Lung (tissue), 12 donors: ENCODE results near the gene YIPF4. TPM values are rescaled to one million over a fixed set of nuclear protein-coding genes. Genes with fewer than 3 reads are reported as not detected.
"Not testable (repeated sequence)": the region's sequence is repeated elsewhere in the genome, so short reads cannot be mapped to it uniquely, and the experiment has no call there.

ENCODE experiments used
- ATAC-seq: fragments of 200-7000 bp; cut with Tn5 transposase; one replicate; pipeline ENCODE4 v1.9.1; 2020; ENCODE audit warnings: moderate number of reproducible peaks; ENCODE audit not compliant: insufficient read depth, low FRiP score
- DNase-seq, 3 donors: peaks; one replicate each; pipeline ENCODE4 v3.0.0-alpha.2; 2013 to 2017
- H3K27ac ChIP-seq, 2 donors: one replicate each; pipeline ENCODE4 v1.5.1; 2013; ENCODE audit warnings: mild to moderate bottlenecking in 2 of 2, moderate library complexity in 2 of 2, control low read depth in 1 of 2, inconsistent platforms in 1 of 2, low read depth in 1 of 2, low read length in 1 of 2
- H3K27me3 ChIP-seq, 3 donors: one replicate each; pipeline ENCODE4 v1.5.1; 2013; ENCODE audit warnings: low read length in 2 of 3; ENCODE audit not compliant: control insufficient read depth in 3 of 3, insufficient read depth in 3 of 3
- H3K36me3 ChIP-seq, 4 donors: one replicate each; pipeline ENCODE4 v1.5.1; 2013; ENCODE audit warnings: low read length in 4 of 4, mild to moderate bottlenecking in 1 of 4, moderate library complexity in 1 of 4; ENCODE audit not compliant: control insufficient read depth in 4 of 4, insufficient read depth in 4 of 4
- H3K4me1 ChIP-seq, 5 donors: one replicate each; pipeline ENCODE4 v1.5.1; 2013; ENCODE audit warnings: low read length in 5 of 5, mild to moderate bottlenecking in 2 of 5, moderate library complexity in 1 of 5; ENCODE audit not compliant: control insufficient read depth in 5 of 5, insufficient read depth in 5 of 5
- H3K4me3 ChIP-seq: one replicate; pipeline ENCODE4 v1.5.1; 2013; ENCODE audit warnings: mild to moderate bottlenecking, control low read depth, moderate library complexity
- H3K9ac ChIP-seq, 2 donors: one replicate each; pipeline ENCODE4 v1.5.1; 2013; ENCODE audit warnings: low read length in 2 of 2, control low read depth in 1 of 2; ENCODE audit not compliant: insufficient read depth in 1 of 2
- H3K9me3 ChIP-seq, 4 donors: one replicate each; pipeline ENCODE4 v1.5.1; 2013; ENCODE audit warnings: low read length in 3 of 4, mild to moderate bottlenecking in 1 of 4, moderate library complexity in 1 of 4; ENCODE audit not compliant: control insufficient read depth in 4 of 4, insufficient read depth in 3 of 4
- CTCF ChIP-seq: IDR thresholded peaks from 2 replicates; pipeline ENCODE4 v1.5.1; 2012; ENCODE audit warnings: mild to moderate bottlenecking; ENCODE audit errors: control extremely low read depth, extremely low read depth
- WGBS, 2 donors: extraction: QIAGEN DNeasy Blood & Tissue Kit; methylation state at CpG; one replicate each; pipeline ENCODE4 v1.1.7; 2013; 5-methylcytosine and 5-hydroxymethylcytosine counted together
- polyA plus RNA-seq, 2 donors: library from polyadenylated mRNA; stranded (reverse); fragments of 200-250 nt; gene quantifications; one replicate each; pipeline ENCODE4 v1.2.1, GENCODE V29; 2013
- total RNA-seq, 2 donors: library from RNA; depleted of rRNA in 1 of 2; stranded (reverse); fragments of >200 nt in 1 of 2; gene quantifications; one replicate each; pipeline ENCODE4 v1.2.1, GENCODE V29; 2014 to 2021
- donor health status: control.
- donor health status: control.
- donor health status: Bipolar disorder and iron deficiency.
- donor health status: healthy.
- donor health status: DM: yes; HTN: yes; CAD: no.

Gene YIPF4
- total and polyA plus RNA-seq, 4 donors: 14.2 to 48.5 (median 24.5) TPM

- DNase-seq (peak in 1 of 3 donors; percentile 10), ATAC-seq (no peak)
- Histone ChIP-seq H3K36me3 (peaks cover 4 to 10% (median 7%) of the 10 kb centered on the region in 4 donors), H3K4me1 (peaks cover 0 to 11% (median 1%) of the 10 kb centered on the region in 5 donors), H3K27me3 (no peaks in the 10 kb centered on the region), H3K9me3 (peaks cover 0 to 4% (median 0%) of the 10 kb centered on the region in 4 donors), H3K9ac (no peak overlapping the region), H3K4me3 (no peak overlapping the region), H3K27ac (no peak overlapping the region)
- no peak for TF ChIP-seq CTCF
- WGBS, 2 donors: 58 to 80% methylated on average over 2 of the region's 2 CpGs
Measured at GRCh38 chr2:32291746-32292145, 14.0 kb downstream of the YIPF4 start.

- 98 to 99% methylated on average over 13 to 15 of the region's 26 CpGs for WGBS, 2 donors
- H3K9me3 ChIP-seq: not testable (repeated sequence)
Measured at GRCh38 chr2:32293493-32293892, 15.8 kb downstream of the YIPF4 start.

GRCh38 chr2:32293966-32294562 lies 16.4 kb downstream of the YIPF4 start:
- not testable (repeated sequence) for ATAC-seq, H3K9me3 ChIP-seq, DNase-seq, H3K9ac ChIP-seq, H3K27me3 ChIP-seq, H3K4me1 ChIP-seq, H3K4me3 ChIP-seq, H3K27ac ChIP-seq
- H3K36me3 ChIP-seq: peaks cover 5 to 14% (median 7%) of the 10 kb centered on the region in 4 donors
- 97 to 98% methylated on average over 32 to 43 of the region's 43 CpGs for WGBS, 2 donors

More at GRCh38 chr2:32293493-32293892, 15.8 kb downstream of the YIPF4 start:
- H3K27me3 ChIP-seq, H3K27ac ChIP-seq, DNase-seq, H3K4me1 ChIP-seq, ATAC-seq, H3K4me3 ChIP-seq, H3K9ac ChIP-seq: not testable (repeated sequence)
- H3K36me3 ChIP-seq: peaks cover 5 to 12% (median 6%) of the 10 kb centered on the region in 4 donors

GRCh38 chr2:32310577-32310976 lies 32.9 kb downstream of the YIPF4 start:
- no peak for DNase-seq
- Histone ChIP-seq H3K4me1 (no peaks in the 10 kb centered on the region), H3K27me3 (no peaks in the 10 kb centered on the region), H3K4me3 (no peak overlapping the region), H3K36me3 (peaks cover 0 to 12% (median 7%) of the 10 kb centered on the region in 4 donors), H3K9ac (no peak overlapping the region), H3K27ac (no peak overlapping the region), H3K9me3 (no peaks in the 10 kb centered on the region)
- TF ChIP-seq CTCF: no peak
- WGBS, 2 donors: 96 to 98% methylated on average over 7 of the region's 7 CpGs
- no peak for ATAC-seq
